PC-3 (cell line): Measurements from ENCODE around the gene SAE1. TPM values are rescaled to one million over a fixed set of nuclear protein-coding genes. Genes with fewer than 3 reads are reported as not detected.

Experiments used
- ATAC-seq: fragments of 200-7000 bp; cut with Tn5 transposase; 2 replicates; pipeline ENCODE4 v1.9.1; 2020; ENCODE audit warnings: mild to moderate bottlenecking, moderate library complexity
- BruUV-seq: library from RNA; stranded (reverse); fragments of 400-500 nt; replicated peaks from 2 replicates; lab custom pipeline; 2021; lab: Mats Ljungman, UMichigan
- CTCF ChIA-PET: fragments of 300-600 bp; sonication (Branson Sonifier 250); formaldehyde crosslinking; loops from one replicate; lab custom pipeline; 2022; ENCODE audit warnings: antibody characterized with exemption; lab: Charles Lee
- POLR2A ChIA-PET: fragments of 300-600 bp; sonication (Branson Sonifier 250); formaldehyde crosslinking; loops from one replicate; lab custom pipeline; 2022; ENCODE audit warnings: antibody characterized with exemption; ENCODE audit not compliant: unreplicated experiment; lab: Charles Lee
- DNase-seq: peaks from one replicate; pipeline ENCODE4 v3.0.0-alpha.2; 2015
- H2AFZ ChIP-seq: fragments of 300-600 bp; sonication (generic); 2 replicates; pipeline ENCODE4 v1.6.0; 2016; ENCODE audit warnings: antibody characterized with exemption, low read length
- H3F3A ChIP-seq: fragments of 300-600 bp; sonication (generic); one replicate; pipeline ENCODE4 v1.6.0; 2017; ENCODE audit warnings: antibody characterized with exemption, low read length, control low read depth, mild to moderate bottlenecking; ENCODE audit not compliant: unreplicated experiment
- H3K27ac ChIP-seq: fragments of 300-600 bp; sonication (generic); 2 replicates; pipeline ENCODE4 v1.5.1; 2016; ENCODE audit warnings: mild to moderate bottlenecking, low read length
- H3K27me3 ChIP-seq: fragments of 300-600 bp; sonication (generic); 2 replicates; pipeline ENCODE4 v1.6.1; 2016; ENCODE audit warnings: low read length, mixed read lengths
- H3K36me3 ChIP-seq: fragments of 300-600 bp; sonication (generic); 2 replicates; pipeline ENCODE4 v1.6.1; 2016; ENCODE audit warnings: low read depth, mixed run types, low read length, mixed read lengths
- H3K4me1 ChIP-seq: fragments of 300-600 bp; sonication (generic); 2 replicates; pipeline ENCODE4 v1.5.1; 2016; ENCODE audit warnings: low read length; ENCODE audit not compliant: insufficient read depth
- H3K4me2 ChIP-seq: fragments of 300-600 bp; sonication (generic); 2 replicates; pipeline ENCODE4 v1.6.0; 2016; ENCODE audit warnings: low read length
- H3K4me3 ChIP-seq: fragments of 300-600 bp; sonication (generic); 2 replicates; pipeline ENCODE4 v1.5.1; 2016; ENCODE audit warnings: mild to moderate bottlenecking, low read length, mixed read lengths
- H3K79me2 ChIP-seq: fragments of 300-600 bp; sonication (generic); 2 replicates; pipeline ENCODE4 v1.6.1; 2017; ENCODE audit warnings: low read length, mixed read lengths
- H3K9ac ChIP-seq: fragments of 300-600 bp; sonication (generic); 2 replicates; pipeline ENCODE4 v1.6.0; 2016; ENCODE audit warnings: mild to moderate bottlenecking, low read length
- H3K9me2 ChIP-seq: fragments of 300-600 bp; sonication (generic); replicated peaks from 2 replicates; pipeline ENCODE4 v1.6.1; 2016; ENCODE audit warnings: mixed run types, low read length, mixed read lengths
- H3K9me3 ChIP-seq: fragments of 300-600 bp; sonication (generic); 2 replicates; pipeline ENCODE4 v1.6.1; 2016; ENCODE audit warnings: low read length, mixed read lengths
- H4K20me1 ChIP-seq: fragments of 300-600 bp; sonication (generic); 2 replicates; pipeline ENCODE4 v1.6.1; 2016; ENCODE audit warnings: low read length, mixed read lengths
- EZH2 ChIP-seq: fragments of 300-600 bp; sonication (generic); IDR thresholded peaks from one replicate; pipeline ENCODE4 v1.6.1; 2017; ENCODE audit warnings: antibody characterized with exemption, mild to moderate bottlenecking, low read length; ENCODE audit not compliant: unreplicated experiment
- EZH2phosphoT487 ChIP-seq: fragments of 300-600 bp; sonication (generic); IDR thresholded peaks from 2 replicates; pipeline ENCODE4 v1.6.1; 2018; ENCODE audit warnings: mild to moderate bottlenecking, antibody characterized with exemption, low read length, borderline replicate concordance
- intact Hi-C: fragments of 100-400 bp; cut with micrococcal nuclease; formaldehyde crosslinking; loops from 2 replicates; pipeline ENCODE4 v1.9.0; 2023
- total RNA-seq: library from RNA; depleted of rRNA; stranded (reverse); fragments of >200 nt; gene quantifications from 2 replicates; pipeline ENCODE4 v1.2.3, GENCODE V29; 2014
- TF ChIP-seq, protein P1 (sequence below): fragments of 300-600 bp; sonication (generic); conservative IDR thresholded peaks from 2 replicates; pipeline ENCODE4 v1.5.1; 2017; ENCODE audit warnings: antibody characterized with exemption, low read depth, mild to moderate bottlenecking, low read length

The SAE1 gene
- total RNA-seq, 1 experiment from 2014 or later = 99.7 TPM

DNA sequence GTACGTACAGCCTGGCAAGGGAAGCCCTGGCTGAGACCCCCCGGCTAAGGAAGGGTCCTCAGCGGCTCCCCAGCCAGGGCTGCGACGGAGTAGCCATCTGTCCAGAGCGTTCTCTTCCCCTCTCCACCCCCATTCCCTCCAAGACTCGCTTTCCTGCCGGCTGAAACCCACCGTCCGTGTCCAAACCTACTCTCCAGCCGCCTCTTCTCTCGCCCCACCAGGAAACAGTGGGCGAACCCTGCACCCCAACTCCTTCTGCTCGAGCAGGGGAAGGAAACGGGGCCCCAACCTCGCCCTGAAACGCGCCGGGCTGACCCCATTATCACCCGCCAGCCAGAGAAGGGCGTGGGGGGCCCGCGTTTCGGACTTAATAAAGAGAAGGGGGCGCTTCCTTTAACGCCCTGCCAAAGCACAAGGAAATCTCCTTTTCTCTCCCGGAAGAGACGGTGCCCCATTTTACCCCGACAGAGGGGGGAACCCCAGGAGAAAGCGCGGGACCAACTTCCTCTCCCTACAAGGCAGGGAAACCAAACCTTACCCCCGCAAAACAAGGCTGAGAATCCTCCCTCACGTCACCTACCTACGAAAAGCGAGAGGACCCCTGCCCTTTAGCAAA, 19.5 kb upstream of the SAE1 start:
- Histone ChIP-seq H3K4me1 (peaks cover 40% of the 10 kb centered on the region), H3K9me2 (no peaks in the 10 kb centered on the region), H3K27me3 (no peaks in the 10 kb centered on the region), H2AFZ (no peak overlapping the region), H3K79me2 (peaks cover 59% of the 10 kb centered on the region), H3K27ac (peak overlapping the region; percentile 99), H3K36me3 (no peaks in the 10 kb centered on the region; the same call in 1 of the 2 replicates), H3K4me3 (peak overlapping the region; percentile 93), H3F3A (peaks cover 10% of the 10 kb centered on the region), H4K20me1 (no peaks in the 10 kb centered on the region), H3K9ac (peak overlapping the region; percentile 100), H3K9me3 (no peaks in the 10 kb centered on the region), H3K4me2 (peak overlapping the region; percentile 85)
- CTCF ChIA-PET = no interaction called here
- intact Hi-C loops = loop anchor here (5.0 kb wide), 1 partner anchor 34 kb away; no protein-coding TSS in a partner anchor
- DNase-seq (no peak), ATAC-seq (no peak)
- TF ChIP-seq, protein P1, sequence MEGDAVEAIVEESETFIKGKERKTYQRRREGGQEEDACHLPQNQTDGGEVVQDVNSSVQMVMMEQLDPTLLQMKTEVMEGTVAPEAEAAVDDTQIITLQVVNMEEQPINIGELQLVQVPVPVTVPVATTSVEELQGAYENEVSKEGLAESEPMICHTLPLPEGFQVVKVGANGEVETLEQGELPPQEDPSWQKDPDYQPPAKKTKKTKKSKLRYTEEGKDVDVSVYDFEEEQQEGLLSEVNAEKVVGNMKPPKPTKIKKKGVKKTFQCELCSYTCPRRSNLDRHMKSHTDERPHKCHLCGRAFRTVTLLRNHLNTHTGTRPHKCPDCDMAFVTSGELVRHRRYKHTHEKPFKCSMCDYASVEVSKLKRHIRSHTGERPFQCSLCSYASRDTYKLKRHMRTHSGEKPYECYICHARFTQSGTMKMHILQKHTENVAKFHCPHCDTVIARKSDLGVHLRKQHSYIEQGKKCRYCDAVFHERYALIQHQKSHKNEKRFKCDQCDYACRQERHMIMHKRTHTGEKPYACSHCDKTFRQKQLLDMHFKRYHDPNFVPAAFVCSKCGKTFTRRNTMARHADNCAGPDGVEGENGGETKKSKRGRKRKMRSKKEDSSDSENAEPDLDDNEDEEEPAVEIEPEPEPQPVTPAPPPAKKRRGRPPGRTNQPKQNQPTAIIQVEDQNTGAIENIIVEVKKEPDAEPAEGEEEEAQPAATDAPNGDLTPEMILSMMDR = no peak
- TF ChIP-seq EZH2phosphoT487 (no peak), EZH2 (no peak)
- TSS peak; percentile 38 for BruUV-seq
- POLR2A ChIA-PET = no interaction called here

DNA sequence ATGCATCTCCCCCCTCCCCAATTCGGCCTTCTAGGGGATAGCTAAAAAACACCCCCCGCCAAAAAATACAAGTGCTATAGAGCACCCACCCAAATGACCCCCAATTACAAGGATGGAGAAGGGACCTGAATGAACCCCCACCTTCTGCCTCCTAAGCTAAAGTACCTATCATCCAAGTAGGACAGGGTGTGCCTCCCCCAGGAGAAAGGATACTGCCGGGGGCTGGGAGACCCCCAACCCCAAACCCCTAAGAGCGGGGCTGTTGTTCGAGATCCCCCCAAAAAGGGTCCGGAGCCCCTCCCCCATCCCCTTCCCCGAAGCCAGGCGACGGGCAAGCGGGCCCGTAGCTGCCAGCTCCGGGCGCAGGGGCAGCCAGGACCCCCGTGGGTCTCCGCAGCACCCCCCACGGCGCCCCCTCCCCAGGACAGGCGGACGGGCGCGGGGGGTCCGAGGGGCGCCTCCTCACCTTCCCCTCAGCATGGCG, 18.9 kb upstream of the SAE1 start:
- H3K9ac ChIP-seq = peak overlapping the region; percentile 100
- no peak for TF ChIP-seq EZH2phosphoT487
- H3K79me2 ChIP-seq = peaks cover 53% of the 10 kb centered on the region
- intact Hi-C loops = loop anchor here (5.0 kb wide), 1 partner anchor 34 kb away; no protein-coding TSS in a partner anchor
- H2AFZ ChIP-seq = 0 out of 2 replicates have a peak overlapping the region, but pooled peaks have one; percentile 55
- no peaks in the 10 kb centered on the region for H3K9me2 ChIP-seq
- no peaks in the 10 kb centered on the region for H3K27me3 ChIP-seq
- no peak for ATAC-seq
- H3K27ac ChIP-seq = peak overlapping the region; percentile 99
- no peaks in the 10 kb centered on the region for H3K9me3 ChIP-seq
- peak overlapping the region; percentile 93 for H3K4me3 ChIP-seq
- POLR2A ChIA-PET = no interaction called here
- peaks cover 10% of the 10 kb centered on the region for H3F3A ChIP-seq
- peak overlapping the region; percentile 85 for H3K4me2 ChIP-seq
- H3K4me1 ChIP-seq = peaks cover 36% of the 10 kb centered on the region
- no peaks in the 10 kb centered on the region for H4K20me1 ChIP-seq
- DNase-seq = no peak
- CTCF ChIA-PET = no interaction called here
- no peaks in the 10 kb centered on the region; the same call in 1 of the 2 replicates for H3K36me3 ChIP-seq
- BruUV-seq = no TSS peak

DNA sequence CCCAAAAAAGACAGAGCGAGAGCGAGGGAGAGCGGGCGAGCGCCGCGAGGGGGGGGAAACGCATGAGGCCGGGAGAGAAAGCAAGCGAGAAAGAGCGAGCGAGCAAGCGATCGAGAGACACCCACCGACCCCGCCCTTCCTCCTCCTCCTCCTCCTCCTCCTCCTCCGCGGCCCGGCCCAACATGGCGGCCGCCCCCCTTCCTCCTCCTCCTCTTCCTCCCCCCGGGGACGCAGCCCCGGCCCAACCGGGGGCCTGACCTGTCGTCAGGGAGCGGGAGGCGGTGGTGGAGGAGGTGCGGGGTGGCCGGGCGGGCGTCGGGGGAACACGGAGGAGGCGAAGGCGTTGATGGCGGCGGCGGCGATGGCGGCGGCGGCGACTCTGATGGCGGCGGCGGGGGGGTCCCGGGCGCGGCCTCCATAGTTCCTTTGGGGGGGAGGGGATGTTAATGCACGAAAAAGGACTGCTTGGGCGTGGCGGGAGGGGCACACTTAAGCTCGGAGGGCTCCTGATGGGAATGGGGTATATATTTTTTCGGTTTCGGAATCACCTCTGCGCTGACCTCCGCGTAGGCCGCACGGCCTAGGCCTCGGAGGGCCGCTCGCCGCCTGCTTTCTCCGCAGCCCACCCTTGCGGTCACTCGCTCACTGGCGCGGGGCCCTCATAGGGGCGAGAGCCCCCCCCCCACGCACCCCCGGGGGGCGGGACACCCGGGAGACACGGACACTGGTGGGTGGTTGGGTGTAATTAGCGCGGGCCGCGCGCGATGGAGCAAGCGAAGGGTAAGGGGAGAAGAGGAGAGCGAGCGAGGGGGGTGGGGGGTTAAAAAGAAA, 18.3 kb upstream of the SAE1 start:
- Histone ChIP-seq H4K20me1 (no peaks in the 10 kb centered on the region), H3K27ac (peak overlapping the region; percentile 99), H3K4me2 (peak overlapping the region; percentile 85), H3F3A (peaks cover 10% of the 10 kb centered on the region), H3K4me3 (peak overlapping the region; percentile 93), H3K9ac (peak overlapping the region; percentile 100), H3K9me2 (no peaks in the 10 kb centered on the region), H3K27me3 (no peaks in the 10 kb centered on the region), H3K79me2 (peaks cover 47% of the 10 kb centered on the region), H2AFZ (peak overlapping the region; percentile 55), H3K4me1 (peaks cover 30% of the 10 kb centered on the region), H3K36me3 (no peaks in the 10 kb centered on the region), H3K9me3 (no peaks in the 10 kb centered on the region)
- ATAC-seq = peak; percentile 6
- BruUV-seq = no TSS peak
- CTCF ChIA-PET = no interaction called here
- intact Hi-C loops = loop anchor here (5.0 kb wide), 1 partner anchor 35 kb away; no protein-coding TSS in a partner anchor
- peak; percentile 68 for DNase-seq
- TF ChIP-seq, protein P1 = no peak
- TF ChIP-seq EZH2phosphoT487 (no peak), EZH2 (no peak)
- POLR2A ChIA-PET = interaction anchor here (1.0 kb wide), 1 partner anchor 9 kb away, joined by 4 read pairs; no protein-coding TSS in a partner anchor
